ENCODE results near the gene NKAIN2.

NKAIN2 gene

DNA sequence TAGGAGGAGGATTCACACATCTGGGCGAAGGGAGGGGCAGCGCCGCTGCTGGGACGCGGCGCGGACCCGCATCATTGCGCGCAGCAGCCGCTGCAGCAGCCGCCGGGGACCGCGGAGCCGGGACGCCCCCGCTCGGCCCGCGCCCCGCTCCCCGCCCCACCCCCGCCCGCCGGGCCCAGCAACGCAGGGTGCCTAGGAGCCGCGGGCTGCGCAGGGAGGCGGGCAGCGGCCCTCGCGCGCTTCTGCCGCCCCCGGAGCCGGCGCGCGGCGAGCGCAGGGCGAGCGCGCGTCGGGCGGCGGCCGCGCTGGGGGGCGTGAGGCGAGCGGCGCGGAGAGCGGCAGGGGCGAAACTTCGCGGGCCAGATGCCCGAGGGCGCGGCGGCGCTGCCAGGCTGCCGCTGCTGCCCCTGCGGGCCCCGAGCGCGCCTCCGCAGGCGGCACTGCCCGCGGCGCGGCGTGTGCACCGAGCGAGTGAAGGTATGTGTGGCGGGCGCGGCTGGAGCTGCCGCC is at the start of gene NKAIN2:
Gene NKAIN2 (plus strand): TSS at position 362 of the 510 bp plus-strand sequence.
- peak within 1 kb of the TSS; percentile 29 for H3K4me3 ChIP-seq (replicated peaks; ENCODE audit: low read depth, low read length)
- no peak for DNase-seq (ENCODE audit: extremely low read depth, low read depth)
- TF ChIP-seq, protein P1, sequence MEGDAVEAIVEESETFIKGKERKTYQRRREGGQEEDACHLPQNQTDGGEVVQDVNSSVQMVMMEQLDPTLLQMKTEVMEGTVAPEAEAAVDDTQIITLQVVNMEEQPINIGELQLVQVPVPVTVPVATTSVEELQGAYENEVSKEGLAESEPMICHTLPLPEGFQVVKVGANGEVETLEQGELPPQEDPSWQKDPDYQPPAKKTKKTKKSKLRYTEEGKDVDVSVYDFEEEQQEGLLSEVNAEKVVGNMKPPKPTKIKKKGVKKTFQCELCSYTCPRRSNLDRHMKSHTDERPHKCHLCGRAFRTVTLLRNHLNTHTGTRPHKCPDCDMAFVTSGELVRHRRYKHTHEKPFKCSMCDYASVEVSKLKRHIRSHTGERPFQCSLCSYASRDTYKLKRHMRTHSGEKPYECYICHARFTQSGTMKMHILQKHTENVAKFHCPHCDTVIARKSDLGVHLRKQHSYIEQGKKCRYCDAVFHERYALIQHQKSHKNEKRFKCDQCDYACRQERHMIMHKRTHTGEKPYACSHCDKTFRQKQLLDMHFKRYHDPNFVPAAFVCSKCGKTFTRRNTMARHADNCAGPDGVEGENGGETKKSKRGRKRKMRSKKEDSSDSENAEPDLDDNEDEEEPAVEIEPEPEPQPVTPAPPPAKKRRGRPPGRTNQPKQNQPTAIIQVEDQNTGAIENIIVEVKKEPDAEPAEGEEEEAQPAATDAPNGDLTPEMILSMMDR (IDR thresholded peaks at IDR 0.05; ENCODE audit: low read depth, low read length, missing control alignments): no peak

DNA sequence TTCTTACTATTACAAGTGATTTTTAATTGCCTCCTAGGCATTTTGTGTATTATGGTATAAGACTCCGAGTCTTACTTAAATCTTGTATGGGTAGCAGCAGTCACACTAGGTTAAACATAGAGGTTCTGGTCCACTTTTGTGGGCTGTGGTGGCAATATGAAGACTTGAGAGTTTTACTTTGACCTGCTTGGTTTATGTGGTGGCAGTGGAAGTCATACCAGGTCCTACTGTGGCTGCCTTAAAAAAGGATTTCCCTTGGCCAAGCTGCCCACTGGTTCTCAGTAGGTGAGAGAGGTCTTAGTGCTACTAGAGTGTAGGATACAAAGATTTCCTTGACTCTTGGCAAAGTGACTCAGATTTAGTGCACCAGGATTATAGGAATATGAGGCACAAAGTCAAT is 44.2 kb upstream of the NKAIN2 start:
- no peak for DNase-seq (ENCODE audit: extremely low read depth, low read depth)
- no peak overlapping the region for H3K4me3 ChIP-seq (replicated peaks; ENCODE audit: low read depth, low read length)
- TF ChIP-seq, protein P1 (IDR thresholded peaks at IDR 0.05; ENCODE audit: low read depth, low read length, missing control alignments): no peak

DNA sequence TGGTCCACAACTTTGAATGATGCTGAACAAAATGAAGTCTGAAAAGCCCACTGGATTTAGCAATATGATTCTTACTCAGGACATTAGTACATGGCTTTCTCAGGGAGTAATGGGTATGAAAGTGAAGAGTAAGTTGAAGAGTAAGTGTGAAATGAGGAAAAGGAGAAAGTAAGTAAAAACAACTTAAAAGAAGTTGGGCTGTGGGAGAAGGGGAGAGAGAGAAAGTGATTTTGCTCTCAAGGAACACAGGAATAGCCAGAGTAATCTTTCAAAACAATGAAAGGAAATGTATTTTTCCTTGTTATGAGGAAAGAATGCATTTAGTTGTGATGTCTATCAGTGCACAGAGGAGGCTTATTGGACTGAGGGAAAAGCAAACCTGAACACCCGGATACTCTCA is 39.8 kb upstream of the NKAIN2 start:
- H3K4me3 ChIP-seq (replicated peaks; ENCODE audit: low read depth, low read length): no peak overlapping the region
- no peak for DNase-seq (ENCODE audit: extremely low read depth, low read depth)
- TF ChIP-seq, protein P1 (IDR thresholded peaks at IDR 0.05; ENCODE audit: low read depth, low read length, missing control alignments): no peak

DNA sequence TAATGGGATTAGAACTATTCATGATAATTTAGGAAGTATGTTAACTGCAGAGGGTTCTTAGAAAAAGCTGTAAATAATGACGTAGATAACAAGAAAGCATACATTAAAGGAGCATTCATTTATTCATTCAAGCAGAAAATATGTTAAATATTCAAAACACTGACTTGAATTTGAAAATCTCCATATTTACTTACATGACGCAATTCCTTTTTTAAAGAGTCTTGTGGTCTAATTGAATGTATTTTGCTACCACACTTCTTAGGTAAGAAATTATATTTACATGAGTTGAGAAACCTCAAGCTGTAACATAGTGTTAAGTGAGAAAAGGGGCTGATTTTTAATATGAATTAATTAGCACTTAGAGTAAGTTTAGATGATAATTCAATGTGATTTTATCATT is 38.9 kb upstream of the NKAIN2 start:
- TF ChIP-seq, protein P1 (IDR thresholded peaks at IDR 0.05; ENCODE audit: low read depth, low read length, missing control alignments): no peak
- no peak overlapping the region for H3K4me3 ChIP-seq (replicated peaks; ENCODE audit: low read depth, low read length)
- no peak for DNase-seq (ENCODE audit: extremely low read depth, low read depth)

DNA sequence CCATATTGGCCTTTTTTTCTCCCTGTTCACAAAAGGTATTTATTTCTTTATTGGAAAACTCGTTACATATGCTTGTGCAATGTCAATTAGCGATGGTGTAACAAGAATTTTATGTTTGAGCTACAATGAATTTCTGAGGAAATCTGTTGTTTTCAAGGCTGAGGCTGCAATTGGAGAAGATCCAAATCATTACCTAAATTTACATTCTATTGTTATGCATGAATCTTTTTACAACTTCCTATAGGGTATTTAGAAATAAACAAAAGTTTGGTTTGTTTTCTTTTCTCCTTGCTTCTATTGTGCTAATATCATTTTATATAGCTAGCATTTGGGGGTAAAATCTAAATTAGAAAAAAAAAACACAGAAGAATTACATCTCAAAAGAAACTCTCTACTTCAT is 34.7 kb upstream of the NKAIN2 start:
- no peak overlapping the region for H3K4me3 ChIP-seq (replicated peaks; ENCODE audit: low read depth, low read length)
- TF ChIP-seq, protein P1 (IDR thresholded peaks at IDR 0.05; ENCODE audit: low read depth, low read length, missing control alignments): no peak
- no peak for DNase-seq (ENCODE audit: extremely low read depth, low read depth)

DNA sequence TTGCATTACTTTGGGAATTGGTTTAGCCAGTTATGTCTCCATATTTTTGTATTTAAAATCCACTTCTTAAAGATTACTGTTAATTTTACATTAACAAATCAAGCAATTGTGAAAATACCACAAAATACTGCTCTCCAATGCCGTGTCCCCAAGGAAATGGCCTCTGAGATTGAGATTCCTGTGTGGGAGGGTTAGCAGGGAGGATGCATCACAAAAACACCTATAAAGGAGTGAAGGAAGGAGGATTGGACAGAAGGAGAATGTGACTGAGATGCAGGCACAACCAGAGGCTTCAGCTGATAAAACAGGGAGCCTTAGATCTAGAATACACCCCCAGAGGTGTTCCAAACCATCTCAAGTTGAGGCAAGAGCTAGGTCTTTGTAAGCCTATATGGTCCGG is 34.2 kb upstream of the NKAIN2 start:
- DNase-seq (ENCODE audit: extremely low read depth, low read depth): no peak
- TF ChIP-seq, protein P1 (IDR thresholded peaks at IDR 0.05; ENCODE audit: low read depth, low read length, missing control alignments): no peak
- no peak overlapping the region for H3K4me3 ChIP-seq (replicated peaks; ENCODE audit: low read depth, low read length)

All from HFF-Myc (cell line).